ENCODE measurements around the gene RNPEP.
"Not testable (repeated sequence)": the region's sequence is repeated elsewhere in the genome, so short reads cannot be mapped to it uniquely, and the experiment has no call there.

Gene RNPEP

DNA sequence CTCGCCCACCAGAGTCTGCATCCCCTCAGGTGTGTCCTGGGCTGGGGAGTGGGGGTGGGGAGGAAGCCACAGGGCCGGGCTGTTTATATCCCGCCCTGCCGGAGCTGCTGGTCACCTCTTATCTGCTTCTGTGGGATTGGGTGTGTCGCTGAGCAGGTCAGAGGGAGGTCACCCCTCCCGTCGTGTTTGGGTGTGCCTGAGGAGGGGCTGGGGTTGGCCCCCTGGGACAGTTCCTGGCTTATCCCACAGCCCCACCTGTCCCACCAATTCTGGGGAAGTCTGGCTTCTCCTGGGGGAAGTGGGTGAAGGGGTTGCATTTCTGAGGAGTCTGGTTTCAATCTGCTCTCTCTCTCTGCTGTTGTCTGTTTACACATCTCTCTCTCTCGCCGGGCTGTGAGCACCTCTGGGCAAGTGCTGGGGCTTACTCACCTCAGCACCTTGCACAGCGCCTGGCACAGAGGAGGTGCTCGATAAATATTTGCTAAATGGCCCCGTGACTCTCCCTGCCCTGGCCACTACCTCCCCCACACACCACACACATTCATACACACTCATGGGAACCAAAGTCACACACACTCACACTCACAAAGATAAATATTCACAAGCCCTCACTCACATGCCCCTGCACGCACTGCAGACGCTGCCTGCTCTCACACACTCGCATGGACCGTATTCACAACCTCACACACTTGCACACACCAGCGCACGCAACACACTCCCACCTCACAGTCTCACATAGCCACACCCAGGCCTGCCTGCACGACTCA lies 36.2 kb downstream of the RNPEP start:
- no peak for TF ChIP-seq CTCF (conservative IDR thresholded peaks at IDR 0.05; ENCODE audit: control insufficient read depth, insufficient read depth, low read depth, low read length)
- H3K4me3 ChIP-seq (ENCODE audit: control insufficient read depth, low read depth, low read length) = no peak overlapping the region
- DNase-seq (ENCODE audit: low read depth) = no peak

- not testable (repeated sequence) for H3K4me3 ChIP-seq (ENCODE audit: control insufficient read depth, low read depth, low read length); DNase-seq (ENCODE audit: low read depth)
These were observed 36.7 kb downstream of the RNPEP start for GRCh38 chr1:202019235-202019558.

DNA sequence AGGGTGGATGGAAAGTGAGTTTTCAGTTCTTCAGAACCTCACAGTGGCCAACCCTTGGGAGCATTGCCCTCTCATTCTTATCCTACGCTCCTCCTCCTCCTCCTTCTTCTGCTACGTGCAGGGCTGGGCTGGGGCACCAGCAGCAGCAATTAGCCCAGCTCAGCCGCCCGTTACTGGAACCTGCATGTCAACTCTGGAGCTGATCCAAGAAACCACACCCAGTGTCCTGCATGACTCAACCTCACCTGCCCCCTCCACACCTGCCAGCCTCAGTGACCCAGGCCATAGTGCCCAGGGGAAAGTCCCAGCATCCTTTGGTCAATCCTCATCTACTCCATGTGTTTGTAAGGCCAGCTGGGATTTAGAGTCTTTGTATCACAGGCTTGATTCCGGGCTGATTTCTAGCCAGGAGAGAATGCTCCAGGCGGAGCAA lies 40.6 kb downstream of the RNPEP start:
- H3K4me3 ChIP-seq (ENCODE audit: control insufficient read depth, low read depth, low read length) = no peak overlapping the region
- no peak for TF ChIP-seq CTCF (conservative IDR thresholded peaks at IDR 0.05; ENCODE audit: control insufficient read depth, insufficient read depth, low read depth, low read length)
- DNase-seq (ENCODE audit: low read depth) = no peak

DNA sequence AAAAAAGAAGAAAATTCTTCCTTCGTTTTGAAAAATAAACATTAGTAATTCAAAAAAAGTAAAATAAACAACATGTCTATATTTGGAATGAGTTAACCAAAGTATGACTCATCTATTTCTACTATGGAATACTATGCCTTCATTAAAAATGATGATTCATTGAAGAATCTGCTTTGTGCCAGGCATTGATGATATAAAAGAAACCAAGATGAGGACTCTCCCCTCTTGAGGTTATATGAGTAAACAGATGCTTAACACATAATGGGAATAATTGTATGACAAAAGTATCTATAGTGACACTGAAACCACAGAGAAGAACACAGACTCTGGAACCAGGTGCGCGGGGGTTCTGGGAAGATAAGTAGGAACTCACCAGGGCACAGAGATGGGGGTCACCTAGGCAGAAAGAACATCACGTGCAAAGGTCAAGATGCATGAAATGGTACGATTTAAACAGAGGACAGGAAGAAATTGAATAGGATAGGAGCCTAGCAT lies 46.8 kb downstream of the RNPEP start:
- DNase-seq (ENCODE audit: low read depth) = peak; percentile 89
- H3K4me3 ChIP-seq (ENCODE audit: control insufficient read depth, low read depth, low read length) = no peak overlapping the region
- TF ChIP-seq CTCF (conservative IDR thresholded peaks at IDR 0.05; ENCODE audit: control insufficient read depth, insufficient read depth, low read depth, low read length) = no peak

- TF ChIP-seq CTCF (conservative IDR thresholded peaks at IDR 0.05; ENCODE audit: control insufficient read depth, insufficient read depth, low read depth, low read length) = no peak
- no peak overlapping the region for H3K4me3 ChIP-seq (ENCODE audit: control insufficient read depth, low read depth, low read length)
- no peak for DNase-seq (ENCODE audit: low read depth)
These were observed 47.3 kb downstream of the RNPEP start for GRCh38 chr1:202029727-202030126.

DNA sequence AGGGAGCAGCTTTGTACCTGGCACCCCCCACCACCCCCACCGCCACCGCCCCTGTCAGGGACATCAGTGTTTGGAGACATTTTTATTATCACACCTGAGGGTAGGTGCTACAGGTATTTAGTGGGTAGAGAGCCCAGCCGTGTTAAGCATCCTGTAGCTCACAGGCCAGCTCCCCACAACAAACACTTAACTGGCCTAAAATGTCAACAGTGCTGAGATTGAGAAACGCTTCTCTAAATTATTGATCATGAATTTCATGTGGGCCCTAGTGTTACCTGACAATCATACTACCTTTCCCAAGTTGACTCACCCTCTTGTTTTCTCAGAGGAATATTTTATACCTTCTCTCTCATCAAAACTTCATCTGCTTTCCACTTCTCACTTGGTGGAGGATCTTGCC lies 49.3 kb downstream of the RNPEP start:
- no peak for DNase-seq (ENCODE audit: low read depth)
- no peak overlapping the region for H3K4me3 ChIP-seq (ENCODE audit: control insufficient read depth, low read depth, low read length)
- TF ChIP-seq CTCF (conservative IDR thresholded peaks at IDR 0.05; ENCODE audit: control insufficient read depth, insufficient read depth, low read depth, low read length) = no peak

DNA sequence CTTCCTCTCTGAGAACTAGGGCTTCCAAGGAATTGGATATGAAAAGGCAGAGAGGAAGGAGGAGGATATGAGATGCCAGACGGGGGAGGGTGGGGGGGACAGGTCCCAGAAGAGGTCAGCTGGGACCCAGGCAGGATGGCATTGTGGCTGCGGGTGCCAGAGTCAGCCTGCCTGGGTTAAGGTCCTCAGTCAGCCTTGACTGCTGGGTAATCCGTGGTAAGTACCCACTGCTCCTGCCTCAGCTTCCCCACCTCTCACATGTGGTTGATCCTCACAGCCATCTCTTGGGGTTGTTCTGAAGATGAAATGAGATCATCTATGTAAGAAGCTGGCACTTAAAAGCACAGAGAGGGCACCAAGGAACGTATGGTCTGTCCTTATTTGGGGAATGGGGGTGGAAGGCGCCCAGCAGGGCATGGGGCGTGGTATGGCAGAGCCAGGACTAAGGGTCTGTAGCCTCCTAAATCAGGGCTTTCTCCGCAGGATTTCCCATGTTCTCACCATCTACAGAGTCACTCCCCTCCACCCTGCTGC lies 51.8 kb downstream of the RNPEP start:
- H3K4me3 ChIP-seq (ENCODE audit: control insufficient read depth, low read depth, low read length) = no peak overlapping the region
- TF ChIP-seq CTCF (conservative IDR thresholded peaks at IDR 0.05; ENCODE audit: control insufficient read depth, insufficient read depth, low read depth, low read length) = no peak

More for the DNA sequence above, 51.8 kb downstream of the RNPEP start:
- DNase-seq (ENCODE audit: low read depth) = no peak
